Parathyroid adenoma (tissue), 2 donors: ENCODE measurements around the gene TBC1D22A.

Source experiments
- H2AFZ ChIP-seq: fragments of 300-600 bp; sonication (generic); one replicate; pipeline ENCODE4 v1.7.0; 2017; ENCODE audit warnings: antibody characterized with exemption, mild to moderate bottlenecking
- H3K27ac ChIP-seq: fragments of 300-600 bp; sonication (generic); one replicate; pipeline ENCODE4 v1.7.0; 2017
- H3K27me3 ChIP-seq: fragments of 300-600 bp; sonication (generic); one replicate; pipeline ENCODE4 v1.7.0; 2017; ENCODE audit warnings: low read length; ENCODE audit not compliant: control insufficient read depth, insufficient read depth
- H3K36me3 ChIP-seq: fragments of 300-600 bp; sonication (generic); one replicate; pipeline ENCODE4 v1.7.0; 2017; ENCODE audit warnings: low read length; ENCODE audit not compliant: control insufficient read depth, insufficient read depth
- H3K4me1 ChIP-seq: fragments of 300-600 bp; sonication (generic); one replicate; pipeline ENCODE4 v1.7.0; 2017; ENCODE audit warnings: control low read depth
- H3K4me2 ChIP-seq: fragments of 300-600 bp; sonication (generic); one replicate; pipeline ENCODE4 v1.7.0; 2017; ENCODE audit warnings: low read length
- H3K4me3 ChIP-seq: fragments of 300-600 bp; sonication (generic); one replicate; pipeline ENCODE4 v1.7.0; 2017; ENCODE audit warnings: low read depth, low read length
- H3K79me2 ChIP-seq: fragments of 300-600 bp; sonication (generic); one replicate; pipeline ENCODE4 v1.7.0; 2017; ENCODE audit warnings: control low read depth
- H3K9ac ChIP-seq: fragments of 300-600 bp; sonication (generic); one replicate; pipeline ENCODE4 v1.7.0; 2017; ENCODE audit warnings: mild to moderate bottlenecking
- H3K9me3 ChIP-seq: fragments of 300-600 bp; sonication (generic); one replicate; pipeline ENCODE4 v1.7.0; 2017; ENCODE audit warnings: low read length; ENCODE audit not compliant: control insufficient read depth
- CTCF ChIP-seq: fragments of 300-600 bp; sonication (generic); IDR thresholded peaks from one replicate; pipeline ENCODE4 v1.7.0; 2017; ENCODE audit warnings: antibody characterized with exemption, mild to moderate bottlenecking
- donor health status: primary hyperparathyroidism.

Gene TBC1D22A

GRCh38 chr22:47155131-47155885, 392.9 kb downstream of the TBC1D22A start:
- Histone ChIP-seq H3K36me3 (no peaks in the 10 kb centered on the region), H3K27ac (no peak overlapping the region), H3K9ac (no peak overlapping the region), H3K4me2 (no peak overlapping the region), H3K79me2 (no peaks in the 10 kb centered on the region), H3K27me3 (no peaks in the 10 kb centered on the region), H2AFZ (no peak overlapping the region), H3K4me1 (no peaks in the 10 kb centered on the region), H3K9me3 (no peaks in the 10 kb centered on the region), H3K4me3 (no peak overlapping the region)
- TF ChIP-seq CTCF: no peak

GRCh38 chr22:47155912-47156311, 393.5 kb downstream of the TBC1D22A start:
- TF ChIP-seq CTCF: no peak
- Histone ChIP-seq H3K9ac (no peak overlapping the region), H3K4me3 (no peak overlapping the region), H3K79me2 (no peaks in the 10 kb centered on the region), H3K36me3 (no peaks in the 10 kb centered on the region), H3K4me2 (no peak overlapping the region), H3K27ac (no peak overlapping the region), H3K27me3 (no peaks in the 10 kb centered on the region), H3K4me1 (no peaks in the 10 kb centered on the region), H2AFZ (no peak overlapping the region), H3K9me3 (no peaks in the 10 kb centered on the region)

- no peak overlapping the region for H3K4me3 ChIP-seq
- no peak overlapping the region for H3K4me2 ChIP-seq
- no peaks in the 10 kb centered on the region for H3K27me3 ChIP-seq
- TF ChIP-seq CTCF: no peak
- H3K4me1 ChIP-seq: no peaks in the 10 kb centered on the region
- no peak overlapping the region for H2AFZ ChIP-seq
- no peaks in the 10 kb centered on the region for H3K36me3 ChIP-seq
- H3K79me2 ChIP-seq: no peaks in the 10 kb centered on the region
- H3K9me3 ChIP-seq: no peaks in the 10 kb centered on the region
- no peak overlapping the region for H3K27ac ChIP-seq
- H3K9ac ChIP-seq: no peak overlapping the region
These were observed 394.1 kb downstream of the TBC1D22A start for GRCh38 chr22:47156352-47157092.

GRCh38 chr22:47157093-47157420, 394.6 kb downstream of the TBC1D22A start:
- Histone ChIP-seq H2AFZ (no peak overlapping the region), H3K9me3 (no peaks in the 10 kb centered on the region), H3K79me2 (no peaks in the 10 kb centered on the region), H3K27ac (no peak overlapping the region), H3K36me3 (no peaks in the 10 kb centered on the region), H3K4me1 (no peaks in the 10 kb centered on the region), H3K9ac (no peak overlapping the region), H3K4me3 (no peak overlapping the region), H3K27me3 (no peaks in the 10 kb centered on the region), H3K4me2 (no peak overlapping the region)
- TF ChIP-seq CTCF: no peak
